LNCAP (cell line): ENCODE results near the gene PCSK5.

Experiments
- CTCF ChIP-seq: fragments of 450-650 bp; IDR thresholded peaks from 2 replicates; pipeline ENCODE4 v1.5.1; 2017; ENCODE audit warnings: mild to moderate bottlenecking

PCSK5 gene

DNA sequence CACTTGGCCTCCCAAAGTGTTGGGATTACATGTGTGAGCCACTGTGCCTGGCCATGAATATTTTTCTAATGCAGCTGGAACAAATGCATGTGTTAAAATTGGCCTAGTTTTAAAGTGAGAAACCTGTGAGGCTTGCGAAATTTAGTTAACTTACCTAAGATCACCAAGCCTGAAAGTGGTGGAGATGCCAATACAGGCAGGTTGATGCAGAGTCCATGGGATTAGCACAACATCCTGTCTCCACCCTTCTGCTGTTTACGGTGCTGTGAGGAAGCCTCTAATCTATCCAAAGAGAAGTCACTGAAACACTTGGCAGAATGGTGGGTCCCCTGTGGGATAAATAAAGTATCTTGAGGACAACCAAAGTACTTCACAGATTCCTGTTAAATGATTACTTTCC, 98.2 kb downstream of the PCSK5 start:
- TF ChIP-seq CTCF: no peak

DNA sequence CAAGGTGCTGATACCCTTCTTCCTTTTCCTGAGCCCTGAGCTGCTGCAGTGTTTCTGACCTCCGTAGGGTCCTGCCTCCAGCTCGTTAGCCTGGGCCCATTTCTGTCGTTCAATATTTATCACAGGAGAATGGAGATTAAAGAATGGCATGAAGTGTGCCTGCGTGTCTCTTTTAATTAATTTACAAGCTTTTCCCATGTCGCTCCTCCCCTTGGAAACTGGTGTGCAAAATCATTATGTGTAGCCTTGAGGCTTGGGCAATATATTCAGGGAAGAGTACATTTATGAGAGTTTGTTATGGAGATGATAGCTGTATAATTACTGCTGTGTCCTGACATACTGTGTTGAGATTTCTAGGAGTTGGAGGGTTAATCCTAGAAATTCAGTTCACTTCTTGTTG, 99.7 kb downstream of the PCSK5 start:
- no peak for TF ChIP-seq CTCF

GRCh38 chr9:75990576-75991304, 100.3 kb downstream of the PCSK5 start:
- TF ChIP-seq CTCF: no peak

GRCh38 chr9:75992482-75993206, 102.2 kb downstream of the PCSK5 start:
- no peak for TF ChIP-seq CTCF

DNA sequence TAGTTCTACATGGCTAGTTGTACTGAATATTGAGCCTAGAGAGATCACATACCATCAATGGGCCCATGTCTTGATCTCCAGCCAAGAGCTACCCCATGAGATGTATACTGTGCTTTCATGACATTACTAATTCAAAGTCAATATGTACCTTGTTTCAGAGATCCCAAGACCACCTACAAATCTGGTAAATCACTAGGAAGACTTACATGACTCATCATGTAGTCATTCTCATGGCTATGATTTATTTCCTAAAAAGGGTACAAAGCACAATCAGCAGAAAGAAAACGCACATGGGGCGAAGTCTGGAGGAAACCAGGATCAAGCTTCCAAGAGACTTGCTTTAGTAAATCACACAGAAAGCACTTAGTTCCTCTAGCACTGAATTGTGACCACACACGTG, 103.0 kb downstream of the PCSK5 start:
- no peak for TF ChIP-seq CTCF

DNA sequence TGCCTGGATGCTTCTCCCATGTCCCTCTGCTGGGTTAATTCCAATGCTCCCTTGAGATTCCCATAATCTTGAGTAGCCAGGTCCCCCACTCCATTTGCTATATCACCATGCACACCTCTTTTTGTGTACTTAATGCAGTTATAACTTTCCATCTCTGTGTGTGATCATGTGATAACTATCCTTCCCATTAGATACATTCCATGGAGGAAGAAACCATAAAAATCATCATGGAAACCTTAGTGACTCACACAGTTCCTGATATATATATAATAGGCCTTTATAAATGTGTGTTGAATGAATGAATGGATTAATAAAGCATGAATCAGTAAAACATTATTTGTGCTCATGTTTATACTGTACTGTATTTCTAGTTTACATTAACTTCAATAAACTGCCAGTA, 104.6 kb downstream of the PCSK5 start:
- TF ChIP-seq CTCF: no peak

DNA sequence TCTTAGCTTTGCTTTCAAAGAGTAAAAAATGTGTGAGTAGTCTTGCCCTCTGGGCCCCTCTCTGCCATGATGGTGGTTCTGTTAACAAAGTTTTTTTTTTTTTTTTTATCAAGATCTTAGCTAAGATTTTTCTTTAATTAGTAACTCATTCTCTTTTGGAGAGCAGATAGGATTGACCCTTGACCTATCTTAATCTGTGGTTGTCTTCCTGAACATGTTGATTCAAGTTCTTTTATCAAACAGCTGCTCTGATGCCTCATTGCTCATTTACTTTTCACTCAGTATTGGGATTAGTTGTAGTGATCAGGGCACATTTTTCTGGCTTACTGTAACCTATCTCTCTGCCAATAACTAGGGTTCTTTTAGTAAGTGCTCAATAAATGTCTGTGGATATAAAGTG, 106.3 kb downstream of the PCSK5 start:
- no peak for TF ChIP-seq CTCF
